SK-N-SH (cell line): Measurements from ENCODE around the gene DISP2. TPM values are rescaled to one million over a fixed set of nuclear protein-coding genes. Genes with fewer than 3 reads are reported as not detected.

ENCODE experiments used
- CTCF ChIA-PET: fragments of 300-600, 350-600 bp; formaldehyde crosslinking; extraction: SDS; loops from one replicate; lab custom pipeline; 2021; lab: Yijun Ruan, JAX
- POLR2A ChIA-PET: fragments of 350-600 bp; sonication (Branson Sonifier 250); formaldehyde crosslinking; extraction: SDS; loops from one replicate; lab custom pipeline; 2020; ENCODE audit warnings: antibody characterized with exemption, inconsistent platforms; lab: Yijun Ruan, JAX
- DNase-seq: peaks from one replicate; pipeline ENCODE4 v3.0.0; 2012
- H2AFZ ChIP-seq: fragments of 200-600 bp; sonication (generic); 2 replicates; pipeline ENCODE4 v1.8.1; 2016; ENCODE audit warnings: antibody characterized with exemption, mild to moderate bottlenecking, low read depth
- H3F3A ChIP-seq: fragments of 200-600 bp; sonication (generic); replicated peaks from 2 replicates; pipeline ENCODE3; 2016; ENCODE audit warnings: antibody characterized with exemption, mild to moderate bottlenecking; ENCODE audit not compliant: insufficient read depth
- H3K27ac ChIP-seq, 2 experiments: fragments of 200-500 bp in 1 of 2; fragments of 200-600 bp in 1 of 2; sonication (Bioruptor generic) in 1 of 2; sonication (generic), shearing (Covaris generic) in 1 of 2; 2 replicates each; pipeline versions ENCODE4 v1.5.1 to v1.6.1; 2014 to 2016; ENCODE audit warnings: low read depth in 2 of 2, inconsistent platforms in 1 of 2, low read length in 1 of 2, mild to moderate bottlenecking in 1 of 2, mixed read lengths in 1 of 2
- H3K27me3 ChIP-seq: fragments of 200-600 bp; sonication (generic), shearing (Covaris generic); 2 replicates; pipeline ENCODE4 v1.6.1; 2016; ENCODE audit warnings: mixed run types; ENCODE audit not compliant: insufficient read depth
- H3K36me3 ChIP-seq, 2 experiments: fragments of 200-500 bp in 1 of 2; fragments of 200-600 bp in 1 of 2; sonication (Bioruptor generic) in 1 of 2; sonication (generic) in 1 of 2; replicated peaks in 1 of 2; 2 replicates each; pipeline versions ENCODE3 to v1.5.1; 2014 to 2016; ENCODE audit warnings: low read length in 1 of 2, mild to moderate bottlenecking in 1 of 2; ENCODE audit not compliant: insufficient read depth in 2 of 2, control insufficient read depth in 1 of 2
- H3K4me1 ChIP-seq, 2 experiments: fragments of 200-500 bp in 1 of 2; fragments of 200-600 bp in 1 of 2; sonication (Bioruptor generic) in 1 of 2; sonication (generic), shearing (Covaris generic) in 1 of 2; 2 replicates each; pipeline versions ENCODE4 v1.5.1 to v1.6.1; 2014 to 2016; ENCODE audit warnings: low read depth in 1 of 2, low read length in 1 of 2, mixed run types in 1 of 2; ENCODE audit not compliant: insufficient read depth in 2 of 2, control insufficient read depth in 1 of 2
- H3K4me2 ChIP-seq: fragments of 200-600 bp; sonication (generic), shearing (Covaris generic); 2 replicates; pipeline ENCODE4 v1.6.1; 2017; ENCODE audit warnings: mixed run types
- H3K4me3 ChIP-seq, 2 experiments: fragments of 200-500 bp in 1 of 2; fragments of 200-600 bp in 1 of 2; sonication (Bioruptor generic) in 1 of 2; sonication (generic), shearing (Covaris generic) in 1 of 2; 2 replicates each; pipeline versions ENCODE4 v1.5.1 to v1.8.1; 2014 to 2016; ENCODE audit warnings: low read depth in 2 of 2, inconsistent platforms in 1 of 2, low read length in 1 of 2, mild to moderate bottlenecking in 1 of 2, mixed read lengths in 1 of 2, moderate library complexity in 1 of 2
- H3K79me2 ChIP-seq: fragments of 200-600 bp; sonication (generic); 2 replicates; pipeline ENCODE4 v1.8.1; 2017; ENCODE audit warnings: mild to moderate bottlenecking; ENCODE audit not compliant: insufficient read depth
- H3K9ac ChIP-seq: fragments of 200-600 bp; sonication (generic); 2 replicates; pipeline ENCODE4 v1.6.1; 2017; ENCODE audit warnings: mixed run types
- H3K9me2 ChIP-seq: fragments of 200-600 bp; sonication (generic); 2 replicates; pipeline ENCODE4 v1.6.1; 2017; ENCODE audit warnings: mixed run types
- H3K9me3 ChIP-seq: fragments of 200-600 bp; sonication (generic); 2 replicates; pipeline ENCODE4 v1.6.1; 2017; ENCODE audit warnings: mixed run types, mild to moderate bottlenecking, moderate library complexity
- H4K20me1 ChIP-seq: fragments of 200-600 bp; sonication (generic); 2 replicates; pipeline ENCODE4 v1.6.1; 2017; ENCODE audit warnings: mild to moderate bottlenecking, mixed run types; ENCODE audit not compliant: insufficient read depth
- CHD2 ChIP-seq: fragments of 150-350 bp; IDR thresholded peaks from 2 replicates; pipeline ENCODE4 v1.6.1; 2018; ENCODE audit warnings: low read length; ENCODE audit not compliant: partially characterized antibody
- EZH2phosphoT487 ChIP-seq: fragments of 200-600 bp; sonication (generic); IDR thresholded peaks from 2 replicates; pipeline ENCODE4 v1.6.1; 2017; ENCODE audit warnings: low read depth, mixed run types, mild to moderate bottlenecking, antibody characterized with exemption, moderate library complexity, borderline replicate concordance
- FOXM1 ChIP-seq: IDR thresholded peaks from 2 replicates; pipeline ENCODE4 v1.4.0; 2012; ENCODE audit warnings: low read depth, mild to moderate bottlenecking
- GATA2 ChIP-seq: sonication (generic); formaldehyde crosslinking; IDR thresholded peaks from 2 replicates; pipeline ENCODE4 v1.5.0; 2020; ENCODE audit warnings: mild to moderate bottlenecking, missing genetic modification reagents
- MEF2A ChIP-seq: IDR thresholded peaks from 2 replicates; pipeline ENCODE4 v1.4.0; 2012; ENCODE audit warnings: low read depth, borderline replicate concordance
- NRF1 ChIP-seq: IDR thresholded peaks from 2 replicates; pipeline ENCODE4 v1.6.1; 2012; ENCODE audit warnings: low read depth, mild to moderate bottlenecking, low read length
- REST ChIP-seq: IDR thresholded peaks from 2 replicates; pipeline ENCODE4 v1.6.1; 2012; ENCODE audit warnings: mild to moderate bottlenecking, low read depth, low read length, moderate library complexity
- RFX5 ChIP-seq: IDR thresholded peaks from 2 replicates; pipeline ENCODE4 v1.6.1; 2012; ENCODE audit warnings: mild to moderate bottlenecking, improper control_type of control experiment, low read length
- RXRA ChIP-seq: IDR thresholded peaks from 2 replicates; pipeline ENCODE4 v1.4.0; 2012; ENCODE audit warnings: low read depth, mild to moderate bottlenecking, borderline replicate concordance
- SMC3 ChIP-seq: IDR thresholded peaks from 2 replicates; pipeline ENCODE4 v1.6.1; 2012; ENCODE audit warnings: low read depth, low read length, improper control_type of control experiment
- WGBS: methylation state at CpG from one replicate; pipeline ENCODE4 v1.1.6; 2017; ENCODE audit warnings: low lambda C conversion rate; 5-methylcytosine and 5-hydroxymethylcytosine counted together
- polyA plus RNA-seq, 3 experiments: library from polyadenylated mRNA; depleted of rRNA; stranded (reverse); fragments of >200 nt; gene quantifications; 2 replicates each; pipeline ENCODE4 v1.2.3, GENCODE V29; 2012
- TF ChIP-seq, protein P1 (sequence below): IDR thresholded peaks from 2 replicates; pipeline ENCODE4 v1.4.0; 2012; ENCODE audit warnings: low read depth, borderline replicate concordance
- TF ChIP-seq, protein P2 (sequence below): fragments of 200-600 bp; sonication (generic); IDR thresholded peaks from 2 replicates; pipeline ENCODE4 v1.6.1; 2017; ENCODE audit warnings: antibody characterized with exemption, mild to moderate bottlenecking, moderate library complexity
- TF ChIP-seq, protein P3 (sequence below): fragments of 150-350 bp; IDR thresholded peaks from 2 replicates; pipeline ENCODE4 v1.6.1; 2016; ENCODE audit warnings: mild to moderate bottlenecking, low read depth, low read length

The DISP2 gene
- polyA plus RNA-seq, 1 of the 3 experiments (the other 2 are of a cell fraction): 0.12 TPM

DNA sequence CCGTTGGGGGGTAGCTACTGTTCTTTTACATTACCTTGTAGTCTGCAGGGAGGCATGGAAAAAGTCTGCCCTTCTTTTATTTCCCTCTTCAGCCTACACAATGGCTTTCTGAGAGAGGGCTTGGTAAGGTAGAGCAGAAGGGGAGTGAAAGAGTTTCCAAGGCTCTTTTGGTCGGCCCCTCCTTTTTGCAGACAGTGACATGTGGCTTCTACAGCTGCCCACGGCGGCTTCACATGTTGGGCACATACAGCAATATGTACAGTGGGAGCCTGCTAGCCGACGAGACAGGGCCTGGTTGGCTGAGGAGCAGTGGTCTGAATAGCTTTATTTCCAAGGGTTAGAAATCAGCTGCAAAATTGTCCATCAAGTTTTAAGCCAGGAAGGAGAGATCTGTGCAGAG is 30.6 kb upstream of the DISP2 start:
- Histone ChIP-seq H3K9me2 (no peaks in the 10 kb centered on the region), H3F3A (peaks cover 20% of the 10 kb centered on the region), H3K9ac (no peak overlapping the region), H3K4me3 (no peak overlapping the region), H2AFZ (no peak overlapping the region), H3K4me2 (peak overlapping the region; percentile 10; the same call in 1 of the 2 replicates), H3K27me3 (no peaks in the 10 kb centered on the region), H3K79me2 (peaks cover 15% of the 10 kb centered on the region; the same call in 1 of the 2 replicates), H3K9me3 (no peaks in the 10 kb centered on the region), H3K4me1 (peaks cover 21 to 22% of the 10 kb centered on the region in 2 experiments), H3K36me3 (peaks cover 0 to 4% of the 10 kb centered on the region in 2 experiments), H4K20me1 (no peaks in the 10 kb centered on the region), H3K27ac (no peak overlapping the region)
- DNase-seq: no peak
- POLR2A ChIA-PET: interaction anchor here (1.4 kb wide), 1 partner anchor 9 kb away, joined by 4 read pairs; no protein-coding TSS in a partner anchor
- 84% methylated on average over 6 of the region's 6 CpGs for WGBS
- TF ChIP-seq MEF2A: no peak
- TF ChIP-seq, protein P1, sequence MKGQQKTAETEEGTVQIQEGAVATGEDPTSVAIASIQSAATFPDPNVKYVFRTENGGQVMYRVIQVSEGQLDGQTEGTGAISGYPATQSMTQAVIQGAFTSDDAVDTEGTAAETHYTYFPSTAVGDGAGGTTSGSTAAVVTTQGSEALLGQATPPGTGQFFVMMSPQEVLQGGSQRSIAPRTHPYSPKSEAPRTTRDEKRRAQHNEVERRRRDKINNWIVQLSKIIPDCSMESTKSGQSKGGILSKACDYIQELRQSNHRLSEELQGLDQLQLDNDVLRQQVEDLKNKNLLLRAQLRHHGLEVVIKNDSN: no peak
- no peak for TF ChIP-seq GATA2 (CRISPR knock-in tag)
- no peak for TF ChIP-seq CHD2
- TF ChIP-seq RXRA: no peak
- no peak for TF ChIP-seq FOXM1
- TF ChIP-seq, protein P2, sequence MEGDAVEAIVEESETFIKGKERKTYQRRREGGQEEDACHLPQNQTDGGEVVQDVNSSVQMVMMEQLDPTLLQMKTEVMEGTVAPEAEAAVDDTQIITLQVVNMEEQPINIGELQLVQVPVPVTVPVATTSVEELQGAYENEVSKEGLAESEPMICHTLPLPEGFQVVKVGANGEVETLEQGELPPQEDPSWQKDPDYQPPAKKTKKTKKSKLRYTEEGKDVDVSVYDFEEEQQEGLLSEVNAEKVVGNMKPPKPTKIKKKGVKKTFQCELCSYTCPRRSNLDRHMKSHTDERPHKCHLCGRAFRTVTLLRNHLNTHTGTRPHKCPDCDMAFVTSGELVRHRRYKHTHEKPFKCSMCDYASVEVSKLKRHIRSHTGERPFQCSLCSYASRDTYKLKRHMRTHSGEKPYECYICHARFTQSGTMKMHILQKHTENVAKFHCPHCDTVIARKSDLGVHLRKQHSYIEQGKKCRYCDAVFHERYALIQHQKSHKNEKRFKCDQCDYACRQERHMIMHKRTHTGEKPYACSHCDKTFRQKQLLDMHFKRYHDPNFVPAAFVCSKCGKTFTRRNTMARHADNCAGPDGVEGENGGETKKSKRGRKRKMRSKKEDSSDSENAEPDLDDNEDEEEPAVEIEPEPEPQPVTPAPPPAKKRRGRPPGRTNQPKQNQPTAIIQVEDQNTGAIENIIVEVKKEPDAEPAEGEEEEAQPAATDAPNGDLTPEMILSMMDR: no peak
- TF ChIP-seq SMC3: no peak
- no peak for TF ChIP-seq EZH2phosphoT487
- TF ChIP-seq, protein P3, sequence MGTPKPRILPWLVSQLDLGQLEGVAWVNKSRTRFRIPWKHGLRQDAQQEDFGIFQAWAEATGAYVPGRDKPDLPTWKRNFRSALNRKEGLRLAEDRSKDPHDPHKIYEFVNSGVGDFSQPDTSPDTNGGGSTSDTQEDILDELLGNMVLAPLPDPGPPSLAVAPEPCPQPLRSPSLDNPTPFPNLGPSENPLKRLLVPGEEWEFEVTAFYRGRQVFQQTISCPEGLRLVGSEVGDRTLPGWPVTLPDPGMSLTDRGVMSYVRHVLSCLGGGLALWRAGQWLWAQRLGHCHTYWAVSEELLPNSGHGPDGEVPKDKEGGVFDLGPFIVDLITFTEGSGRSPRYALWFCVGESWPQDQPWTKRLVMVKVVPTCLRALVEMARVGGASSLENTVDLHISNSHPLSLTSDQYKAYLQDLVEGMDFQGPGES: no peak
- TF ChIP-seq RFX5: no peak
- TF ChIP-seq REST: no peak
- no peak for TF ChIP-seq NRF1
- CTCF ChIA-PET: interaction anchor here (1.1 to 70.6 kb wide), 8 partner anchors 13 to 179 kb away, joined by 3 to 2194 read pairs (median 10); partner anchors contain the start of genes ANKRD63, CCDC9B, DISP2 and INAFM2
